PC-3 (cell line): ENCODE measurements around the gene SEC22A. TPM values are rescaled to one million over a fixed set of nuclear protein-coding genes. Genes with fewer than 3 reads are reported as not detected.

Experiments used
- ATAC-seq: fragments of 200-7000 bp; cut with Tn5 transposase; 2 replicates; pipeline ENCODE4 v1.9.1; 2020; ENCODE audit warnings: mild to moderate bottlenecking, moderate library complexity
- BruUV-seq: library from RNA; stranded (reverse); fragments of 400-500 nt; replicated peaks from 2 replicates; lab custom pipeline; 2021; lab: Mats Ljungman, UMichigan
- CTCF ChIA-PET: fragments of 300-600 bp; sonication (Branson Sonifier 250); formaldehyde crosslinking; loops from one replicate; lab custom pipeline; 2022; ENCODE audit warnings: antibody characterized with exemption; lab: Charles Lee
- POLR2A ChIA-PET: fragments of 300-600 bp; sonication (Branson Sonifier 250); formaldehyde crosslinking; loops from one replicate; lab custom pipeline; 2022; ENCODE audit warnings: antibody characterized with exemption; ENCODE audit not compliant: unreplicated experiment; lab: Charles Lee
- DNase-seq: peaks from one replicate; pipeline ENCODE4 v3.0.0-alpha.2; 2015
- H2AFZ ChIP-seq: fragments of 300-600 bp; sonication (generic); 2 replicates; pipeline ENCODE4 v1.6.0; 2016; ENCODE audit warnings: antibody characterized with exemption, low read length
- H3F3A ChIP-seq: fragments of 300-600 bp; sonication (generic); one replicate; pipeline ENCODE4 v1.6.0; 2017; ENCODE audit warnings: antibody characterized with exemption, low read length, control low read depth, mild to moderate bottlenecking; ENCODE audit not compliant: unreplicated experiment
- H3K27ac ChIP-seq: fragments of 300-600 bp; sonication (generic); 2 replicates; pipeline ENCODE4 v1.5.1; 2016; ENCODE audit warnings: mild to moderate bottlenecking, low read length
- H3K27me3 ChIP-seq: fragments of 300-600 bp; sonication (generic); 2 replicates; pipeline ENCODE4 v1.6.1; 2016; ENCODE audit warnings: low read length, mixed read lengths
- H3K36me3 ChIP-seq: fragments of 300-600 bp; sonication (generic); 2 replicates; pipeline ENCODE4 v1.6.1; 2016; ENCODE audit warnings: low read depth, mixed run types, low read length, mixed read lengths
- H3K4me1 ChIP-seq: fragments of 300-600 bp; sonication (generic); 2 replicates; pipeline ENCODE4 v1.5.1; 2016; ENCODE audit warnings: low read length; ENCODE audit not compliant: insufficient read depth
- H3K4me2 ChIP-seq: fragments of 300-600 bp; sonication (generic); 2 replicates; pipeline ENCODE4 v1.6.0; 2016; ENCODE audit warnings: low read length
- H3K4me3 ChIP-seq: fragments of 300-600 bp; sonication (generic); 2 replicates; pipeline ENCODE4 v1.5.1; 2016; ENCODE audit warnings: mild to moderate bottlenecking, low read length, mixed read lengths
- H3K79me2 ChIP-seq: fragments of 300-600 bp; sonication (generic); 2 replicates; pipeline ENCODE4 v1.6.1; 2017; ENCODE audit warnings: low read length, mixed read lengths
- H3K9ac ChIP-seq: fragments of 300-600 bp; sonication (generic); 2 replicates; pipeline ENCODE4 v1.6.0; 2016; ENCODE audit warnings: mild to moderate bottlenecking, low read length
- H3K9me2 ChIP-seq: fragments of 300-600 bp; sonication (generic); replicated peaks from 2 replicates; pipeline ENCODE4 v1.6.1; 2016; ENCODE audit warnings: mixed run types, low read length, mixed read lengths
- H3K9me3 ChIP-seq: fragments of 300-600 bp; sonication (generic); 2 replicates; pipeline ENCODE4 v1.6.1; 2016; ENCODE audit warnings: low read length, mixed read lengths
- H4K20me1 ChIP-seq: fragments of 300-600 bp; sonication (generic); 2 replicates; pipeline ENCODE4 v1.6.1; 2016; ENCODE audit warnings: low read length, mixed read lengths
- CTCF ChIP-seq: fragments of 300-600 bp; sonication (generic); conservative IDR thresholded peaks from 2 replicates; pipeline ENCODE4 v1.5.1; 2017; ENCODE audit warnings: antibody characterized with exemption, low read depth, mild to moderate bottlenecking, low read length
- EZH2 ChIP-seq: fragments of 300-600 bp; sonication (generic); IDR thresholded peaks from one replicate; pipeline ENCODE4 v1.6.1; 2017; ENCODE audit warnings: antibody characterized with exemption, mild to moderate bottlenecking, low read length; ENCODE audit not compliant: unreplicated experiment
- EZH2phosphoT487 ChIP-seq: fragments of 300-600 bp; sonication (generic); IDR thresholded peaks from 2 replicates; pipeline ENCODE4 v1.6.1; 2018; ENCODE audit warnings: mild to moderate bottlenecking, antibody characterized with exemption, low read length, borderline replicate concordance
- intact Hi-C: fragments of 100-400 bp; cut with micrococcal nuclease; formaldehyde crosslinking; loops from 2 replicates; pipeline ENCODE4 v1.9.0; 2023
- total RNA-seq: library from RNA; depleted of rRNA; stranded (reverse); fragments of >200 nt; gene quantifications from 2 replicates; pipeline ENCODE4 v1.2.3, GENCODE V29; 2014

SEC22A gene
- total RNA-seq, 1 experiment from 2014 or later, result 37.9 TPM

DNA sequence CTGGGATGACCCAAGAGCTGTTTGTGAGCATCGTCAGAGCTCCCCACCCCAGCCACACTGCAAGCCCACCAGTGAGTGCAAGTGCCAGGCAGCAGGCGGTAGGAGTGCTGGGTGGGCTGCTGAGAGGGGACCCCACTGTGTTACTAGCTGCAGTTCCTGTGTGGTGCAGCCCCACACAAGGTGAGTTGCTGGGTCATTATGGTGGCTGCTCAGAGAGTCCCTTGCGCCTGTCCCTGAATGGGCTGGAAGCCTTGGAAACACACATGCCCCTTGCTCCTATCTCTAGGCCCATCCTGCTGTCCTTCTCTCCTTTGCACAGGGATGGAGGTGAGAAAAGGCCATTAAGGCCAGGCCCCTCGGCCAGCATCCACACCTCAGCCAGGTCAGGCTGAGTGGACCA lies 83.7 kb downstream of the SEC22A start:
- Histone ChIP-seq H3K9me2 (no peaks in the 10 kb centered on the region), H3K9me3 (no peaks in the 10 kb centered on the region), H3K4me2 (no peak overlapping the region), H3K9ac (no peak overlapping the region), H2AFZ (no peak overlapping the region), H3K79me2 (no peaks in the 10 kb centered on the region), H3K27ac (no peak overlapping the region), H3K36me3 (no peaks in the 10 kb centered on the region), H3K4me3 (no peak overlapping the region), H4K20me1 (no peaks in the 10 kb centered on the region), H3F3A (no peaks in the 10 kb centered on the region), H3K27me3 (peaks cover 12% of the 10 kb centered on the region; the same call in 1 of the 2 replicates), H3K4me1 (peaks cover 13% of the 10 kb centered on the region; the same call in 1 of the 2 replicates)
- POLR2A ChIA-PET, result no interaction called here
- no peak for TF ChIP-seq EZH2phosphoT487
- no peak for TF ChIP-seq CTCF
- TF ChIP-seq EZH2, result no peak
- ATAC-seq (no peak), DNase-seq (no peak)
- CTCF ChIA-PET, result no interaction called here
- BruUV-seq, result no TSS peak
- intact Hi-C loops, result no loop called here

DNA sequence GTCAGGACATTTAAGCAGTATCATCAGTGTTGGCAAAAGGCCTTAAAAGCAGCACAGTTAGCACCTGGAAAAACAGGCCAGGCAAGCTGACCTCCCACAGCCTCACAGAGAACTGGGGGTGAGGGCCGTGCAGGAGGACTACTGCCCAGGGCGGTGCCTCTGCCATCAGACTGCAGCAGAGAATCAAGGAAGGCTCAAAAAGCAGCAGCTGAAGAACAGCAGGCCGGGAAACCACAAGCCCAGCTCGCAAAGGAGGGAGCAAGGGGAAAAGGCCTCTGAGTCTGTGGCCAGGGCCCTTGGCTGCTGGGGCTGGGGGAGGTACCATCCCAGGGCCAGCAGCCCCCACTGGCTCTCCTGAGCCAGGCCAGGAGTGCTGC lies 84.2 kb downstream of the SEC22A start:
- intact Hi-C loops, result no loop called here
- no TSS peak for BruUV-seq

More for the DNA sequence above, 84.2 kb downstream of the SEC22A start:
- Histone ChIP-seq H3K9me3 (no peaks in the 10 kb centered on the region), H3K9me2 (no peaks in the 10 kb centered on the region), H3K36me3 (no peaks in the 10 kb centered on the region), H3K4me2 (no peak overlapping the region), H3K9ac (no peak overlapping the region), H3K79me2 (no peaks in the 10 kb centered on the region), H3K27ac (no peak overlapping the region), H3K27me3 (peaks cover 16% of the 10 kb centered on the region; the same call in 1 of the 2 replicates), H3K4me1 (peaks cover 13% of the 10 kb centered on the region; the same call in 1 of the 2 replicates), H3F3A (no peaks in the 10 kb centered on the region), H3K4me3 (no peak overlapping the region), H4K20me1 (no peaks in the 10 kb centered on the region), H2AFZ (no peak overlapping the region)
- ChIA-PET POLR2A (no interaction called here), CTCF (interaction anchor here (0.6 kb wide), 1 partner anchor 496 kb away, joined by 5 read pairs; no protein-coding TSS in a partner anchor)
- no peak for TF ChIP-seq CTCF
- TF ChIP-seq EZH2phosphoT487, result no peak
- TF ChIP-seq EZH2, result no peak
- ATAC-seq (no peak), DNase-seq (no peak)
